Measurements from ENCODE around the gene BABAM2. TPM values are rescaled to one million over a fixed set of nuclear protein-coding genes. Genes with fewer than 3 reads are reported as not detected.

Gene BABAM2
- total and polyA plus RNA-seq, 2 of the 4 experiments (the other 2 are of a cell fraction), result 20.9 to 23.1 TPM

GRCh38 chr2:27849558-27850205, 40.8 kb upstream of the BABAM2 start:
- Histone ChIP-seq H3K9me3 (ENCODE audit: control insufficient read depth, insufficient read depth, low read length) (no peaks in the 10 kb centered on the region), H3K4ac (ENCODE audit: low read depth, low read length) (peak overlapping the region; percentile 54; the same call in 1 of the 2 replicates), H3K79me1 (ENCODE audit: low read depth in 1 of 2, low read length in 2 of 2) (no peaks in the 10 kb centered on the region), H3K27ac (ENCODE audit: insufficient read depth, low read length) (no peak overlapping the region), H3K4me3 (ENCODE audit: insufficient read depth, low read depth, low read length) (no peak overlapping the region), H2BK20ac (ENCODE audit: low read depth, low read length) (no peak overlapping the region), H3K27me3 (ENCODE audit: control insufficient read depth, insufficient read depth, low read length) (no peaks in the 10 kb centered on the region), H4K8ac (ENCODE audit: low read depth in 2 of 2, low read length in 2 of 2) (no peak overlapping the region), H4K20me1 (ENCODE audit: insufficient read depth, low read length) (no peaks in the 10 kb centered on the region), H4K91ac (ENCODE audit: insufficient read depth, low read depth, low read length) (no peak overlapping the region), H2AFZ (replicated peaks; ENCODE audit: low read length, poor library complexity) (no peak overlapping the region), H3K36me3 (ENCODE audit: control insufficient read depth, insufficient read depth, low read length) (no peaks in the 10 kb centered on the region), H4K5ac (ENCODE audit: low read depth, low read length) (no peak overlapping the region), H3K14ac (replicated peaks; ENCODE audit: low read depth, low read length) (0 out of 2 replicates have a peak overlapping the region, but pooled peaks have one; percentile 17), H3K4me1 (ENCODE audit: control insufficient read depth, insufficient read depth, low read length) (peaks cover 9% of the 10 kb centered on the region), H2BK5ac (ENCODE audit: low read depth, low read length, poor library complexity, severe bottlenecking) (no peak overlapping the region), H2BK15ac (ENCODE audit: low read depth, low read length) (peak overlapping the region; percentile 90; the same call in 2 of the 3 replicates), H3K9ac (ENCODE audit: low read depth, low read length) (no peak overlapping the region), H2AK5ac (ENCODE audit: low read depth, low read length) (peak overlapping the region; percentile 61), H3K9me1 (ENCODE audit: insufficient read depth, low read length) (peaks cover 2% of the 10 kb centered on the region; the same call in 1 of the 2 replicates), H3K23ac (ENCODE audit: low read depth, low read length) (no peak overlapping the region), H2AK9ac (replicated peaks; ENCODE audit: low read depth, low read length, poor library complexity) (peak overlapping the region; percentile 32), H2BK120ac (ENCODE audit: low read depth, low read length) (no peak overlapping the region), H3K56ac (ENCODE audit: extremely low read depth, insufficient read depth, low read length) (no peak overlapping the region), H3K18ac (ENCODE audit: low read depth, low read length) (no peak overlapping the region; the same call in 1 of the 2 replicates), H3K4me2 (ENCODE audit: low read depth, low read length) (no peak overlapping the region)
- intact Hi-C loops (cut with micrococcal nuclease) (no loop called here), dilution Hi-C loops (cut with HindIII; ENCODE audit: low sequenced_read_pairs, unreplicated experiment) (no loop called here), in situ Hi-C loops (cut with MboI; ENCODE audit: low sequenced_read_pairs) (no loop called here)
- no CpG with 5 or more reads among the region's 3 CpGs for WGBS, 2 experiments (ENCODE audit: extremely low coverage in 2 of 2, insufficient read length in 1 of 2)
- no peak for TF ChIP-seq ELK1 (IDR thresholded peaks at IDR 0.05; ENCODE audit: borderline replicate concordance, low read depth, low read length)
- TF ChIP-seq BHLHE40 (IDR thresholded peaks at IDR 0.05; ENCODE audit: low read depth, low read length), result no peak
- no peak for TF ChIP-seq RCOR1 (IDR thresholded peaks at IDR 0.05; ENCODE audit: insufficient replicate concordance, low read length)
- TF ChIP-seq NFE2L2 (IDR thresholded peaks at IDR 0.05; ENCODE audit: low read depth, low read length), result no peak
- TF ChIP-seq CHD1 (IDR thresholded peaks at IDR 0.05; ENCODE audit: low read depth, low read length), result no peak
- no peak for TF ChIP-seq RFX5 (IDR thresholded peaks at IDR 0.05; ENCODE audit: low read depth, low read length)
- TF ChIP-seq MXI1 (IDR thresholded peaks at IDR 0.05; ENCODE audit: borderline replicate concordance, low read depth, low read length), result no peak
- no peak for TF ChIP-seq MAZ (IDR thresholded peaks at IDR 0.05; ENCODE audit: borderline replicate concordance, low read depth, low read length)
- no peak for TF ChIP-seq CTCF (conservative IDR thresholded peaks at IDR 0.05; ENCODE audit: low read depth, low read length)
- CTCF ChIA-PET, result interaction anchor here (0.7 kb wide), 1 partner anchor 112 kb away, joined by 3 read pairs; no protein-coding TSS in a partner anchor
- DNase-seq, result peak; percentile 53
- ATAC-seq (ENCODE audit: low read depth), result no peak; the same call in 1 of the 2 replicates
- BruUV-seq (replicated peaks), result no TSS peak
- POLR2A ChIA-PET (ENCODE audit: unreplicated experiment), result interaction anchor here (0.6 kb wide), 2 partner anchors 55 to 80 kb away, joined by 4 to 8 read pairs; no protein-coding TSS in a partner anchor
